K562 (cell line): ENCODE results near the gene SFSWAP.

Experiments used
- ATF2 ChIP-seq: sonication (generic); formaldehyde crosslinking; IDR thresholded peaks from 2 replicates; pipeline ENCODE4 v1.8.1; 2022; ENCODE audit warnings: missing genetic modification reagents
- CTCF ChIP-seq, 3 experiments: IDR thresholded peaks in 2 of 3; conservative IDR thresholded peaks in 1 of 3; 2 replicates each; pipeline ENCODE4 v1.5.1; 2011 to 2012; ENCODE audit warnings: low read length in 3 of 3, mild to moderate bottlenecking in 3 of 3, control low read depth in 2 of 3, improper control_type of control experiment in 1 of 3, inconsistent platforms in 1 of 3, low read depth in 1 of 3, mixed read lengths in 1 of 3, moderate library complexity in 1 of 3; ENCODE audit not compliant: insufficient read depth in 2 of 3
- GABPA ChIP-seq: fragments of 200-800 bp; sonication (Bioruptor generic); conservative IDR thresholded peaks from 2 replicates; pipeline ENCODE4 v1.6.1; 2016; ENCODE audit warnings: low read depth, missing genetic modification characterization, missing compliant biosample characterization
- GTF3C2 ChIP-seq: IDR thresholded peaks from 3 replicates; pipeline ENCODE4 v1.6.1; 2011; ENCODE audit warnings: borderline replicate concordance, mild to moderate bottlenecking, moderate library complexity; ENCODE audit not compliant: insufficient read length; ENCODE audit errors: extremely low read depth
- PBX2 ChIP-seq, 2 experiments: IDR thresholded peaks in 1 of 2; conservative IDR thresholded peaks in 1 of 2; 2 replicates each; pipeline ENCODE4 v1.6.1; 2016; ENCODE audit warnings: low read depth in 2 of 2, mild to moderate bottlenecking in 1 of 2, missing compliant biosample characterization in 1 of 2, missing genetic modification characterization in 1 of 2, moderate library complexity in 1 of 2
- PPARD ChIP-seq: fragments of 250-450 bp; sonication (Bioruptor Pico); IDR thresholded peaks from 2 replicates; pipeline ENCODE4 v1.8.0; 2022; ENCODE audit warnings: inconsistent platforms, mild to moderate bottlenecking, moderate library complexity
- TBP ChIP-seq: optimal IDR thresholded peaks from 2 replicates; pipeline ENCODE3; 2011; ENCODE audit warnings: low read depth, low read length, improper control_type of control experiment
- ZFP36 ChIP-seq: fragments of 150-350 bp; IDR thresholded peaks from 2 replicates; pipeline ENCODE4 v1.6.1; 2018; ENCODE audit warnings: low read length, low read depth; ENCODE audit not compliant: partially characterized antibody
- ZNF165 ChIP-seq: fragments of 250-450 bp; sonication (Bioruptor Pico); IDR thresholded peaks from 2 replicates; pipeline ENCODE4 v1.4.0; 2020; ENCODE audit warnings: borderline replicate concordance
- ZNF197 ChIP-seq: fragments of 200-800 bp; sonication (Bioruptor generic); IDR thresholded peaks from 2 replicates; pipeline ENCODE4 v1.6.1; 2016; ENCODE audit warnings: low read depth, missing genetic modification characterization, missing compliant biosample characterization

- TF ChIP-seq GABPA: no peak
- TF ChIP-seq CTCF (IDR thresholded peaks at IDR 0.05 in 2 of 3, conservative IDR thresholded peaks at IDR 0.05 in 1 of 3; ENCODE audit: insufficient read depth in 2 of 3, low read depth in 1 of 3, low read length in 3 of 3): no peak
- TF ChIP-seq ZNF197 (CRISPR knock-in tag): no peak
- no peak for TF ChIP-seq TBP
- TF ChIP-seq ATF2 (CRISPR knock-in tag): no peak
- no peak for TF ChIP-seq GTF3C2
- TF ChIP-seq PBX2 (CRISPR knock-in tag; IDR thresholded peaks at IDR 0.05; ENCODE audit: low read depth): no peak
- no peak for TF ChIP-seq PBX2 (tag; conservative IDR thresholded peaks at IDR 0.05; ENCODE audit: low read depth)
- no peak for TF ChIP-seq ZFP36
- no peak for TF ChIP-seq ZNF165 (CRISPR knock-in tag)
- no peak for TF ChIP-seq PPARD
Observed at GRCh38 chr12:131828671-131829355, 117.9 kb downstream of the SFSWAP start.
